Measurements from ENCODE around the gene CATSPERZ.

DNA sequence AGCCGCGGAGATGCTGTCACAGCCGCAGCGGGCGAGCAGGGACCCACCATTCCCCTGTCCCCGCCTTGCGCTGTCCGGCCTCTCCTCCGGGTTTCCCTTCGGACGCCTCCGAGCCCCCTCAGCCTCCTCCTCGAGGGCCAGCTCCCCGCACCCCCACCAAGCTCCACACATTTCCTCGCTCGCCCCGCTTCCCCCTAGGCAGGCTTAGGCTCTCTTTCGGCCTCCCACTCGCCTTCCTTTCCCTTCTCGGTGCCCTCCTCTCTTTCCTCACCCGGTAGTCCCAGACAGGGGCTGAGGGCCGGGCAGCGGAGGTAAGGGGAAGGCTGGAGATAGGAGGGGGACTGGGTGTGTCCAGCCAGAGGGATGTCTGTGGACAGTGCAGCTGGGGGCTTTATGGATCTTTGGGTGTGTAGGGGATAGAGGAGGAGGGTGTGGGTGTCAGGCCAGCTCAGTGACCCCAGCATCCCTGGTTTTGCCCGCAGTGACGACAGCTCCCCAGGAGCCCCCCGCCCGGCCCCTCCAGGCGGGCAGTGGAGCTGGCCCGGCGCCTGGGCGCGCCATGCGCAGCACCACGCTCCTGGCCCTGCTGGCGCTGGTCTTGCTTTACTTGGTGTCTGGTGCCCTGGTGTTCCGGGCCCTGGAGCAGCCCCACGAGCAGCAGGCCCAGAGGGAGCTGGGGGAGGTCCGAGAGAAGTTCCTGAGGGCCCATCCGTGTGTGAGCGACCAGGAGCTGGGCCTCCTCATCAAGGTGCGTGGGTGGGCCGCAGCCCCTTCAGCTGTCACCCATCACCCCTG lies 7.5 kb upstream of the CATSPERZ start:
- TF ChIP-seq EZH2phosphoT487 (IDR thresholded peaks at IDR 0.05; ENCODE audit: insufficient read depth, low read depth) (no peak), EZH2 (IDR thresholded peaks at IDR 0.05; ENCODE audit: insufficient read depth, poor library complexity, severe bottlenecking) (peak; percentile 81)
